CD8-positive, alpha-beta memory T cell (primary cell): Measurements from ENCODE around the gene C8B. TPM values are rescaled to one million over a fixed set of nuclear protein-coding genes. Genes with fewer than 3 reads are reported as not detected.

Experiments used
- CTCF ChIA-PET: fragments of 350-600 bp; sonication (Branson Sonifier 250); formaldehyde crosslinking; loops from one replicate; lab custom pipeline; 2021; ENCODE audit warnings: antibody characterized with exemption; lab: Charles Lee
- POLR2A ChIA-PET: fragments of 350-600 bp; sonication (Branson Sonifier 250); formaldehyde crosslinking; loops from one replicate; lab custom pipeline; 2021; ENCODE audit warnings: antibody characterized with exemption; lab: Charles Lee
- DNase-seq, 5 donors: peaks; one replicate each; pipeline versions ENCODE4 v3.0.0 to v3.0.0-alpha.2; 2020 to 2022; ENCODE audit warnings: mixed read lengths in 1 of 5
- H3K27ac ChIP-seq: one replicate; pipeline ENCODE4 v1.7.0; 2013; ENCODE audit warnings: low read depth, mild to moderate bottlenecking, low read length, moderate library complexity
- H3K27me3 ChIP-seq: 2 replicates; pipeline ENCODE4 v1.7.0; 2013; ENCODE audit warnings: low read length, mild to moderate bottlenecking; ENCODE audit not compliant: insufficient read depth, poor library complexity, severe bottlenecking
- H3K36me3 ChIP-seq: 2 replicates; pipeline ENCODE4 v1.7.0; 2013; ENCODE audit warnings: mild to moderate bottlenecking, low read length, moderate library complexity; ENCODE audit not compliant: insufficient read depth
- H3K4me1 ChIP-seq: 2 replicates; pipeline ENCODE4 v1.7.0; 2013; ENCODE audit warnings: mild to moderate bottlenecking, low read length, moderate library complexity; ENCODE audit not compliant: insufficient read depth
- H3K4me3 ChIP-seq: 2 replicates; pipeline ENCODE4 v1.7.0; 2013; ENCODE audit warnings: mild to moderate bottlenecking, low read length
- H3K9me3 ChIP-seq: 2 replicates; pipeline ENCODE4 v1.7.0; 2013; ENCODE audit warnings: mild to moderate bottlenecking, low read length
- H3K27ac Mint-ChIP-seq, 8 donors: one replicate each; pipeline ENCODE4 v1.8.0; 2020 to 2021; ENCODE audit warnings: mixed read lengths in 8 of 8, mild to moderate bottlenecking in 6 of 8, inconsistent platforms in 3 of 8, moderate library complexity in 3 of 8
- H3K27me3 Mint-ChIP-seq, 2 donors: one replicate each; pipeline ENCODE4 v1.8.0; 2020 to 2021; ENCODE audit warnings: mixed read lengths in 2 of 2, mild to moderate bottlenecking in 1 of 2, moderate library complexity in 1 of 2
- H3K36me3 Mint-ChIP-seq, 3 donors: one replicate each; pipeline ENCODE4 v1.8.0; 2020 to 2021; ENCODE audit warnings: mixed read lengths in 3 of 3, inconsistent platforms in 1 of 3, mild to moderate bottlenecking in 1 of 3
- H3K4me1 Mint-ChIP-seq, 3 donors: one replicate each; pipeline ENCODE4 v1.8.0; 2020 to 2021; ENCODE audit warnings: mixed read lengths in 3 of 3, inconsistent platforms in 1 of 3, mild to moderate bottlenecking in 1 of 3
- H3K4me3 Mint-ChIP-seq, 7 donors: one replicate each; pipeline ENCODE4 v1.8.0; 2020 to 2021; ENCODE audit warnings: mixed read lengths in 7 of 7, mild to moderate bottlenecking in 6 of 7, moderate library complexity in 4 of 7, inconsistent platforms in 2 of 7
- H3K9me3 Mint-ChIP-seq, 5 donors: one replicate each; pipeline ENCODE4 v1.8.0; 2020 to 2022; ENCODE audit warnings: mixed read lengths in 5 of 5, mild to moderate bottlenecking in 3 of 5, moderate library complexity in 2 of 5, inconsistent platforms in 1 of 5
- polyA plus RNA-seq: library from polyadenylated mRNA; unstranded; fragments of 300-500 nt; fragmentation: Illumina TruSeq; gene quantifications from one replicate; pipeline ENCODE4 v1.2.3, GENCODE V29; 2021
- total RNA-seq, 2 experiments: library from RNA; stranded (reverse); gene quantifications; one replicate each; pipeline ENCODE4 v1.2.3, GENCODE V29; 2021

Gene C8B
- total and polyA plus RNA-seq, 3 experiments from 2014 or later = not detected

DNA sequence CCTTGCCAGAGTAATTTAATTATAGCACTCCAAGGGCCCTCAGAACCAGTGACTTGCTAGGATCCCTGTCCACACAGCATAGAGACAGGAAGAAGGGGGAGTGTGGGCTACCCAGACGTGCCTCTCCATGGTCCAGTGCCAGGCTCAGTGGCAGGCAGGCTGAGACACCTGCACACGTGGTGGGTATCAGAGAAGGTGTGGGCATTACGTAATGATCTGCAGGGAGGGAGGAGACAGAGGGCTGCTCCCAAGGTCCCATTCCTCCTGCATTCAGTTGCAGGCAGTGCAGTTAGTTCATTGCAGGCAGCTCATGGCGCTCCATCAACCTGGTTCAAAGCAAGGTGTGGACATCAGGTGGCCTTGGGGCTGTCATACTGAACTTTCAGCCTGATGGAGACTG is 49.9 kb downstream of the C8B start:
- ChIA-PET CTCF (no interaction called here), POLR2A (no interaction called here)
- H3K9me3 ChIP-seq = no peaks in the 10 kb centered on the region
- DNase-seq = no peak
- no peak overlapping the region for H3K4me3 ChIP-seq
- H3K27ac ChIP-seq = no peak overlapping the region
- H3K27me3 ChIP-seq = no peaks in the 10 kb centered on the region
- no peaks in the 10 kb centered on the region for H3K4me1 Mint-ChIP-seq
- H3K36me3 Mint-ChIP-seq = no peaks in the 10 kb centered on the region
- peaks cover 1 to 5% of the 10 kb centered on the region in 2 donors for H3K27me3 Mint-ChIP-seq
- no peaks in the 10 kb centered on the region for H3K9me3 Mint-ChIP-seq
- no peak overlapping the region for H3K27ac Mint-ChIP-seq
- H3K4me3 Mint-ChIP-seq = no peak overlapping the region
- H3K36me3 ChIP-seq = no peaks in the 10 kb centered on the region
- H3K4me1 ChIP-seq = no peaks in the 10 kb centered on the region

DNA sequence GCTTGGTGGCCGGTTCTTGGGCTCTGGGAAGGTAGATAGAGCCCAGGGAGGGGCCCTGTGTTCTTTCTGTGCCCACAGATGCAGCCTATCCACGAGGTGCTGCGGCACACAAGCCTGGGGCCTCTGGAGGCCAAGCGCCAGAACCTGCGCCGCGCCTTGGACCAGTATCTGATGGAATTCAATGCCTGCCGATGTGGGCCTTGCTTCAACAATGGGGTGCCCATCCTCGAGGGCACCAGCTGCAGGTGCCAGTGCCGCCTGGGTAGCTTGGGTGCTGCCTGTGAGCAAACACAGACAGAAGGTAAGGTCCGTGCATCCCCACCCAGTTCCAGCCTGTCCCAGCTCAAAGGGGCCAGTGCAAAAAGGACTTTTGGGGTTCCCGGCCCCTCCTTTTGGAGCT is 53.5 kb downstream of the C8B start:
- H3K27me3 Mint-ChIP-seq = peaks cover 1 to 5% of the 10 kb centered on the region in 2 donors
- H3K4me3 Mint-ChIP-seq = no peak overlapping the region
- Histone ChIP-seq H3K4me3 (no peak overlapping the region), H3K4me1 (no peaks in the 10 kb centered on the region), H3K27me3 (no peaks in the 10 kb centered on the region), H3K9me3 (no peaks in the 10 kb centered on the region), H3K36me3 (no peaks in the 10 kb centered on the region), H3K27ac (no peak overlapping the region)
- H3K9me3 Mint-ChIP-seq = no peaks in the 10 kb centered on the region
- peaks cover 0 to 18% (median 16%) of the 10 kb centered on the region in 3 donors for H3K4me1 Mint-ChIP-seq
- no peak for DNase-seq
- POLR2A ChIA-PET = no interaction called here
- no peaks in the 10 kb centered on the region for H3K36me3 Mint-ChIP-seq
- no peak overlapping the region for H3K27ac Mint-ChIP-seq
- CTCF ChIA-PET = no interaction called here

DNA sequence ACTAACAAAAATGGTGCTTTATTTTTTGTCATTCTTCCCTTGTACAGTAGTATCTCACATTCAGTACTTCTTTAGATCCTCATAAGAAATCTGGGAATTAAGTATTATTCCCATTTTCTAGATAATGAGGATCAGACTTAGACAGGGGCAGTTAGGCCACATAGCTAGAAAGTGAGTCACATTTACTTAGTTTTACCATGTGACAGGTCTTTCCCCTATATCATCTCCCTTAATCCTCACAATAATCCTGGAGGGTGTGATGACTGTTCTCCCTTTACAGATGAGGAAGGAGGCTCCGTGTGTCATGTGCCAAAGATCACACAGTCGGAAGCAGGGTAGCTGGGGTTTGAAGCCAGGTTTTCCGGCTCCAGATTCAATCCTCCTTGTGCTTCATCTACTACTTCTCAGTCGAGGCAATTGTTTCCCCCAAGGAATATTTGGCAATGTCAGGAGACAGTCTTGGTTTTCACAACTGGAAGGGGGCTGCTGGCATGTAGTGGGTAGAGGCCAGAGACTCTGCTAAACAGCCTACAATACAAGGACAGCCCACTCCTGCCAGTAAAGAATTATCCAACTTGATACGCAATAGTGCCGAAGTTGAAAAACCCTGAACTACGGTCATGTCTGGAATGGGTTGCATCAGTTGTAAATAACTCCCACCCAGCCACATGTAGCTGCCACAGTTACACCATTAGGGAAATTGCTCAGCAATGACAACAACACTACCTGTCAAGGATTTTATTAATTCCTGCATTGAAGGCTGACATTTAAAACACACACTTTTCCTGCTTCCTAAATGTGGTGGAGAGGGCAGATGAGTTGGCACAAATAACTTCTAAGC is 54.5 kb downstream of the C8B start:
- Histone ChIP-seq H3K4me1 (no peaks in the 10 kb centered on the region), H3K9me3 (no peaks in the 10 kb centered on the region), H3K4me3 (no peak overlapping the region), H3K27ac (no peak overlapping the region), H3K36me3 (no peaks in the 10 kb centered on the region), H3K27me3 (no peaks in the 10 kb centered on the region)
- Mint-ChIP-seq H3K27ac (no peak overlapping the region), H3K36me3 (no peaks in the 10 kb centered on the region), H3K4me1 (peaks cover 0 to 18% (median 16%) of the 10 kb centered on the region in 3 donors), H3K27me3 (peaks cover 1 to 5% of the 10 kb centered on the region in 2 donors), H3K4me3 (peak overlapping the region in 1 of 7 donors; percentile 14), H3K9me3 (no peaks in the 10 kb centered on the region)
- ChIA-PET POLR2A (no interaction called here), CTCF (no interaction called here)
- no peak for DNase-seq

DNA sequence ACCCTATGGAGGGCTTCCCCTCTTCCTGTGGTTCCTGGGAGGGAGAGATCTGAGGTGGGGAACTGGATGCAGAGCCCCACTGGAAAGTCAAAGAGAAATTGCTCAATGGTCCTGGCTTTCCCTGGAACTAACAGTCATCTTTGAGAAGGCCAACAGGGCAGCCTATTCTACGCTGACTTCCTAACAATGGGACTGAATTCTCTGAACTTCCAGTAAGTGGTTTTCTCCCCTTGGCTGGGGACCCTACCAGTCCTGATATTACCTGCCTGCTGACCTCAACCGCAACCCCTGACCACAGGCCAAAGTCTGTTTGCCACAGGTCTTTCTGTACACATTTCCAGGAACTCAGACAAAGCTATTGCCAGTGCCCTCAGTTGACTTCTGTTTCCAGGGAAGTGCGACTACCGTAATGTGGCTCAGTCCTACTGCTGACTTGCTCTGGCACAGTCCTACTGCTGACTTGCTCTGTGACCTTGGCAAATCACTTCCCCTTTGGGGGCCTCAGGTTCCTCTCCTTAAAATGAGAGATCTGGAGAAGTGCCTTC is 55.3 kb downstream of the C8B start:
- Histone ChIP-seq H3K36me3 (no peaks in the 10 kb centered on the region), H3K4me1 (no peaks in the 10 kb centered on the region), H3K4me3 (no peak overlapping the region), H3K27me3 (no peaks in the 10 kb centered on the region), H3K9me3 (no peaks in the 10 kb centered on the region), H3K27ac (no peak overlapping the region)
- ChIA-PET CTCF (no interaction called here), POLR2A (no interaction called here)
- H3K27ac Mint-ChIP-seq = peak overlapping the region in 1 of 8 donors; percentile 18
- H3K4me3 Mint-ChIP-seq = no peak overlapping the region
- no peaks in the 10 kb centered on the region for H3K36me3 Mint-ChIP-seq
- peaks cover 0 to 18% (median 16%) of the 10 kb centered on the region in 3 donors for H3K4me1 Mint-ChIP-seq
- peaks cover 0 to 5% of the 10 kb centered on the region in 2 donors for H3K27me3 Mint-ChIP-seq
- no peaks in the 10 kb centered on the region for H3K9me3 Mint-ChIP-seq
- no peak for DNase-seq

DNA sequence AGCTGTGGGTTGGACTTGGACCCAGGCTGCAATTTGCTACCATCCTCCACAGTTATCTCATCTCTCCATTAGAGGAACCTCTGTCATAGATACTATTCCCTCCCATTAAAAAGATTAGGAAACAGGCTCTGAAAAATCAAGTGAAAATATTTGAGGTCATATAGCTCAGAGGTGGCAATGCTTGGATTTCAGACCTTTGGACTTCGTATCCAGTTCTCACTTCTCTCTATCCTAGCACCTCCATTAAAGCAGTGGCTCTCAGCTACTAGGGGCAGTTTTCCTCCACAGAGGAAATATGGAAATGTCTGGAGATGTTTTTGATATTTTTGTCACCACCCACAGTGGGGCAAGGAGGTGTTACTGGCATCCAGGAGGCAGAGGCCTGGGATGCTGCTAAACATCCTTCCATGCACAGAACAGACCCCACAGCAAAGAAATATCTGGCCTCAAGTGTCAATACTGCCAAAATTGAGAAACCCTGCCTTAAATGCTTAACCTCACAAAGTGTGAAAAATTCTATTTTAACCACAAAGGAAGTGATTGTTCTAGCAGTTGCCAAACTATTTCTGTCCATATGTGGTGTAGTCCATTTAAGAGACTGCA is 57.1 kb downstream of the C8B start:
- H3K27ac ChIP-seq = no peak overlapping the region
- Mint-ChIP-seq H3K4me1 (peaks cover 0 to 18% (median 16%) of the 10 kb centered on the region in 3 donors), H3K9me3 (no peaks in the 10 kb centered on the region), H3K4me3 (peak overlapping the region in 3 of 7 donors; percentile 1 to 30 (median 12)), H3K36me3 (no peaks in the 10 kb centered on the region), H3K27ac (peak overlapping the region in 2 of 8 donors; percentile 4 to 12), H3K27me3 (no peaks in the 10 kb centered on the region)
- no peak overlapping the region for H3K4me3 ChIP-seq
- ChIA-PET POLR2A (no interaction called here), CTCF (no interaction called here)
- no peaks in the 10 kb centered on the region for H3K4me1 ChIP-seq
- H3K36me3 ChIP-seq = no peaks in the 10 kb centered on the region
- no peak for DNase-seq
- no peaks in the 10 kb centered on the region for H3K27me3 ChIP-seq
- no peaks in the 10 kb centered on the region for H3K9me3 ChIP-seq

DNA sequence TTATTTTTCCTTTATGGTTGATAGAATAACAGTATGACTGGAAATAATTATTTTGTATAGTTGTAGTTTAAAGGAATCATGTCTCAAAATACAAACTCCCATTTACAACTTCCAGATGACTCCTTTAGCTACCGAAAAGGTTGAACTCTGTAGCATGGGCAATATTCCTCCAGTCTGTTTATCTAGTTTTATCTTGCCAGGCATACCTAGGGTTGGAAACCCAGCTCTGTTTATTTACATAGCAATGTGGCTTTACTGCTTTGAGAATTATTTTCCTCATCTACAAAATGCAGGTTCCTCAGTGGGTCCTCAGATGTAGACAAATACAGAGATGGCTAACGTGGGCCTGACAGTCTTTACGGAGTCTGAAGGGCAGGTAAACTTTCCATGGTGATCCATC is 60.1 kb downstream of the C8B start:
- H3K27me3 Mint-ChIP-seq = no peaks in the 10 kb centered on the region
- Histone ChIP-seq H3K27ac (no peak overlapping the region), H3K4me1 (no peaks in the 10 kb centered on the region), H3K9me3 (no peaks in the 10 kb centered on the region), H3K27me3 (no peaks in the 10 kb centered on the region), H3K4me3 (no peak overlapping the region), H3K36me3 (no peaks in the 10 kb centered on the region)
- peak overlapping the region in 1 of 8 donors; percentile 13 for H3K27ac Mint-ChIP-seq
- ChIA-PET CTCF (no interaction called here), POLR2A (no interaction called here)
- DNase-seq = no peak
- H3K4me3 Mint-ChIP-seq = no peak overlapping the region
- H3K36me3 Mint-ChIP-seq = no peaks in the 10 kb centered on the region
- peaks cover 0 to 18% (median 16%) of the 10 kb centered on the region in 3 donors for H3K4me1 Mint-ChIP-seq
- H3K9me3 Mint-ChIP-seq = no peaks in the 10 kb centered on the region

DNA sequence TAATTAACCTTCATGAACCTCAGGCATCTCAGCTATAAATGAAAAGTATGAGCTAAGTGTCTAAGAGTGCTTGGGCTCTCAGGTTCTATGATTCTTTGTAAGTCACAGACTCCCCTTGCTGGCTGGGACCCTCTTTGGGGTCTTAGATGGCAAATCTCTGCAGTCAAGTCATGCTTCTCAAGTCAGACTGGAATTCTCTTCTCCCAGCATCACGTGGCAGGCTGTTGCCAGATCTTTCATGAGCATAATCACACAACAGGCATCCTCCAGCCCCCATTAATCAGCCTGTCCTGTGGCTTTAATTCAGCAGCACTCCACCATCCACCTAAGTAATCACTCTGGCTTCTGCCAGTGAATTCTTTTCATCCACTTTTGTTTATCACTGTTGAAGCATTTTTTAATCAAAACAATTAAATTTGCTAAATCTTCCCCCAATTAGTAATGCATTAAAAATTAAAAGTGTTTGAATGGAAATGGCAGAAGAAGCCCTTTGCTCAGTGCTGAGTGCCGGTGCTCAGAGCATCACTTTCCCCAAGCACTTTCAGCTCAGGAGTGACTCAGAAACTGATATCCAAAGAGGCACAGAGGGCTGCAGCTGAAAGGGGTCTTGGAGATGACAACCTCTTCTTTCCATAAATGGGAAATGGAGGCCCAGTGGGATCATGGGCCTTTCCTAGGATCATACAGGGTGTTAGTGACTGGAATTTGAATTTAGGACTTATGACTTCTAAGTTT is 61.0 kb downstream of the C8B start:
- no peaks in the 10 kb centered on the region for H3K36me3 Mint-ChIP-seq
- H3K9me3 Mint-ChIP-seq = no peaks in the 10 kb centered on the region
- no peak overlapping the region for H3K4me3 ChIP-seq

DNA sequence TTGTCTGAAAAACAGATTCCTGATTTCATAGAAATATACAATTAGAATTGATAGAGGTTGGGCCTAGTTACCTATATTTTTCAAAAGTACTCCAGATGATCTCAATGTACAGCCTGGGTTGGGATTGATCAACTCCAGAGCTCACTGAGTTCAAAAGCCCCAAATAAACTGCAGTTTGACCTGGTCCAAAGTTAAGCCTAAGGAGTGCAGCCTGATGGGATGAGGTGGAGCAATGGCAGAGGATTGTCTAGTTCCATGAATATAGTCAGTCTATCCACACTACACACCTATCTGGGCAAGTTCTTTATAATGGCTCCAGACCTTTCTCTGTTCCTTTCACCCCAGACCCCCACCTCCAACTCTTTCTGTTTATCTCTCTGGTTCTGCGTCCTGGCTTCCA is 62.0 kb downstream of the C8B start:
- H3K36me3 ChIP-seq = no peaks in the 10 kb centered on the region
- Mint-ChIP-seq H3K36me3 (no peaks in the 10 kb centered on the region), H3K27me3 (no peaks in the 10 kb centered on the region), H3K9me3 (no peaks in the 10 kb centered on the region), H3K4me1 (peaks cover 0 to 4% (median 3%) of the 10 kb centered on the region in 3 donors), H3K4me3 (no peak overlapping the region), H3K27ac (no peak overlapping the region)
- no peak for DNase-seq
- H3K9me3 ChIP-seq = no peaks in the 10 kb centered on the region
- no peak overlapping the region for H3K4me3 ChIP-seq
- no peak overlapping the region for H3K27ac ChIP-seq
- POLR2A ChIA-PET = no interaction called here
- no peaks in the 10 kb centered on the region for H3K27me3 ChIP-seq
- H3K4me1 ChIP-seq = no peaks in the 10 kb centered on the region
- CTCF ChIA-PET = no interaction called here

More for the DNA sequence above, 61.0 kb downstream of the C8B start:
- Mint-ChIP-seq H3K27ac (no peak overlapping the region), H3K4me1 (peaks cover 0 to 14% (median 13%) of the 10 kb centered on the region in 3 donors), H3K27me3 (no peaks in the 10 kb centered on the region), H3K4me3 (no peak overlapping the region)
- Histone ChIP-seq H3K27ac (no peak overlapping the region), H3K27me3 (no peaks in the 10 kb centered on the region), H3K4me1 (no peaks in the 10 kb centered on the region), H3K36me3 (no peaks in the 10 kb centered on the region), H3K9me3 (no peaks in the 10 kb centered on the region)
- CTCF ChIA-PET = no interaction called here
- POLR2A ChIA-PET = no interaction called here
- no peak for DNase-seq
